ENCODE data around the gene MAST1. TPM values are rescaled to one million over a fixed set of nuclear protein-coding genes. Genes with fewer than 3 reads are reported as not detected.
A peak's percentile ranks its signal among the peaks of the same experiment; 100 is the strongest.

MAST1 gene
- polyA plus RNA-seq (2013, experiment 1 of 2), result 11.7 TPM
- polyA plus RNA-seq (2013, experiment 2 of 2), result 10.6 TPM

DNA sequence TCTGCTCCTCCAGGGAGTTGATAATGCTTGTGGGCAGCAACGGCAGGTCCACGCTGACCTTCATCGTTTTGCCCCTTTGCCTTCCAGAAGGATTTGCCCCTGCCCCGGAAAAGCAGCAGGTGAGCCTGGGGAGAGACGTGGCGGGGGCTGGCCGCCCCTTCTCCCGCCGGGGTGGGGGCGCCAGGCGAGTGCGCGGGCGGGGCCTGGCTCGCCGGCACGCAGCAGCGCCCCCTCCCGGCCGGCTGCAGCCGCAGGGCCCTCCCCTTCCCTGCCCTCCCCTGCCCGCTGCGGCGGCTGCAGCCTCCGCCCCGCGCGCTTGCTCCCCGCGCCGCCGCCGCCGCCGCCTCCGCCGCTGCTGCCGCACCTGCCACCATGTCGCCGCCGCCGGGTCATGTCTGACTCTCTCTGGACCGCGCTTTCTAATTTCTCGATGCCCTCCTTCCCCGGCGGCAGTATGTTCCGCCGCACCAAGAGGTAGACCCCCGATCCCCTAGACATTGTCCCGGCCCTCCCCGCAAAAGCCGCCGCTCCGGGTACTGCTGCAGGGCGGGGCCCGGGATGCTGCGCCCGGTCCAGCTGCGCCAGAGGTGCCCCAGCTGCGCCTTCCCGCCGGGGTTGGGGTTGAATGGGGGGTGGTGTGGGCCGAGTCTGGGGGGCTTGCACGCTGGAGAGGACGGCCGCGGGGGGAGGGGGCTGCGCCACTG lies at the start of gene MAST1:
Gene MAST1 (plus strand): TSS at position 334 of the 704 bp plus-strand sequence. CDS start 58 bp downstream, at position 392.
- H3K9me3 ChIP-seq (replicated peaks in 1 of 2; ENCODE audit: control insufficient read depth in 2 of 2, insufficient read depth in 1 of 2, low read depth in 1 of 2, low read length in 2 of 2), result no peaks in the 10 kb centered on the region
- peaks cover 12 to 31% (median 30%) of the 10 kb centered on the region in 3 experiments for H3K27me3 ChIP-seq (ENCODE audit: control insufficient read depth in 3 of 3, insufficient read depth in 3 of 3, low read depth in 1 of 3, low read length in 3 of 3)
- no peak within 1 kb of the TSS for H4K8ac ChIP-seq (ENCODE audit: low read depth, low read length)
- H3K36me3 ChIP-seq (replicated peaks in 1 of 2; ENCODE audit: control insufficient read depth in 2 of 2, insufficient read depth in 2 of 2, low read length in 2 of 2), result peaks cover 0 to 3% of the 10 kb centered on the region in 2 donors
- no peak within 1 kb of the TSS for H3K4ac ChIP-seq (ENCODE audit: low read length)
- peak within 1 kb of the TSS; percentile 32 for H3K23ac ChIP-seq (ENCODE audit: low read depth, low read length, poor library complexity)
- H3K9ac ChIP-seq (ENCODE audit: low read depth, low read length, poor library complexity), result peak within 1 kb of the TSS; percentile 78
- H2BK15ac ChIP-seq (ENCODE audit: low read length), result peak within 1 kb of the TSS; percentile 62
- H2BK120ac ChIP-seq (ENCODE audit: low read depth, low read length), result no peak within 1 kb of the TSS
- no peak within 1 kb of the TSS for H2BK12ac ChIP-seq (ENCODE audit: low read length)
- no peak within 1 kb of the TSS for H3K27ac ChIP-seq (replicated peaks; ENCODE audit: low read length)
- H3K4me1 ChIP-seq (ENCODE audit: control insufficient read depth in 2 of 2, insufficient read depth in 1 of 2, low read depth in 1 of 2, low read length in 2 of 2), result peaks cover 10 to 22% of the 10 kb centered on the region in 2 donors
- peak within 1 kb of the TSS; percentile 85 for H3K18ac ChIP-seq (ENCODE audit: low read length)
- H2BK5ac ChIP-seq (ENCODE audit: low read length), result no peak within 1 kb of the TSS
- no peak for DNase-seq (ENCODE audit: low spot score)
- WGBS, 2 donors (ENCODE audit: extremely low coverage in 2 of 2, insufficient read length in 2 of 2, insufficient replicate concordance in 1 of 2), result no CpG with 5 or more reads among the region's 69 CpGs
- no peak within 1 kb of the TSS for H4K91ac ChIP-seq (ENCODE audit: low read depth, low read length, poor library complexity)
- H3K4me2 ChIP-seq (ENCODE audit: insufficient read depth, low read length, poor library complexity, severe bottlenecking), result peak within 1 kb of the TSS; percentile 88
- no peak within 1 kb of the TSS for H2AK5ac ChIP-seq (ENCODE audit: low read depth, low read length)
- no peak within 1 kb of the TSS for H3K14ac ChIP-seq (ENCODE audit: low read length)
- H3K4me3 ChIP-seq (ENCODE audit: low read length in 2 of 2), result peak within 1 kb of the TSS; percentile 68 to 86
- no peaks in the 10 kb centered on the region for H3K79me1 ChIP-seq (ENCODE audit: low read depth, low read length)
- H2AFZ ChIP-seq (ENCODE audit: low read length), result peak within 1 kb of the TSS; percentile 98

GRCh38 chr19:12788682-12789097 lies 49.6 kb upstream of the MAST1 start:
- Histone ChIP-seq H3K9me3 (replicated peaks in 1 of 2; ENCODE audit: control insufficient read depth in 2 of 2, insufficient read depth in 1 of 2, low read depth in 1 of 2, low read length in 2 of 2) (no peaks in the 10 kb centered on the region), H3K4me1 (ENCODE audit: control insufficient read depth in 2 of 2, insufficient read depth in 1 of 2, low read depth in 1 of 2, low read length in 2 of 2) (peaks cover 23 to 51% of the 10 kb centered on the region in 2 donors), H2BK12ac (ENCODE audit: low read length) (no peak overlapping the region)

DNA sequence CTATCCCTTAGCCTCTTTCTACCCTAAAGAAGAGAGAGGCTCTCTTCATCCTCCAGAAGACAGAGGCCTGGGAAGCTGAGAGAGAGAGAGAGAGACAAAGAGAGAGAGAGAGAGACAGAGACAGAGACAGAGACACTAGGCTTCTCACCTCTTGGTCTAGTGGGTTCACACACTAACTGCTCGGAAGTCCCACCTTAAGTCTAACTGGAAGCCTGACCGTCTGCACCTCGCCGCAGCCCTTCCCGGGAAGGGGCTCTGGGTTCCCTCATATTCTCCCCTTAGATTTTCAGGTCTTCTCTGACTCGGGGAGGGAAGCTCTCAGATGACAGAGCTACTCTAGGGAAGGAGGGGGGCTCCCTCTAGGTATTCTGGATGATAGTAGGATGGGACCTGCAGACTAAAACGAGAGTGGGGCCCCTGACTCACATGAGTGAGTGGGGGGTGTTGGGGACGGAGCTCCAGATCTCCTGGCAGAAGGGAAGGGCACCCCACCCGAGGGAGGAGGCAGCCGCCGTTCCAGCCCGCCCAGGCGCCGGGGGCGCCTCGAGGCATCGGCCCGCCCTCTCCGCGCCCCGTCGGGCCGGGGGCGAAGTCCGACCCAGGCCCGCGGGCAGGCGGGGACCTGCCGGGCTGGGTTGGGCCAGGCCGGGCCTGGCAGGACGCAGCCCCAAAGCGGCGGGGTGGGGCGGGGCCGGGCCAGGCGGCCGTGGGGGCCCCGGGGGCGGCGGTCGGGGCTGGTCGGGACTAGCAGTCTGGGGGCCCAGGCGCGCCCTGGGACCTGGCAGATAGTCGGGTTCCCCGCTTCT lies 49.0 kb upstream of the MAST1 start:
- H3K4me2 ChIP-seq (ENCODE audit: insufficient read depth, low read length, poor library complexity, severe bottlenecking), result peak overlapping the region; percentile 89
- DNase-seq (ENCODE audit: low spot score), result no peak
- no peak overlapping the region for H2BK120ac ChIP-seq (ENCODE audit: low read depth, low read length)
- H3K4me3 ChIP-seq (ENCODE audit: low read length in 2 of 2), result peak overlapping the region; percentile 60 to 64
- peak overlapping the region; percentile 82 for H3K9ac ChIP-seq (ENCODE audit: low read depth, low read length, poor library complexity)
- no peaks in the 10 kb centered on the region for H3K36me3 ChIP-seq (replicated peaks in 1 of 2; ENCODE audit: control insufficient read depth in 2 of 2, insufficient read depth in 2 of 2, low read length in 2 of 2)
- H3K4ac ChIP-seq (ENCODE audit: low read length), result no peak overlapping the region
- no CpG with 5 or more reads among the region's 46 CpGs for WGBS, 2 donors (ENCODE audit: extremely low coverage in 2 of 2, insufficient read length in 2 of 2, insufficient replicate concordance in 1 of 2)
- H2BK12ac ChIP-seq (ENCODE audit: low read length), result no peak overlapping the region
- H3K9me3 ChIP-seq (replicated peaks in 1 of 2; ENCODE audit: control insufficient read depth in 2 of 2, insufficient read depth in 1 of 2, low read depth in 1 of 2, low read length in 2 of 2), result no peaks in the 10 kb centered on the region
- H3K23ac ChIP-seq (ENCODE audit: low read depth, low read length, poor library complexity), result peak overlapping the region; percentile 83
- H4K91ac ChIP-seq (ENCODE audit: low read depth, low read length, poor library complexity), result no peak overlapping the region
- H3K27me3 ChIP-seq (ENCODE audit: control insufficient read depth in 3 of 3, insufficient read depth in 3 of 3, low read depth in 1 of 3, low read length in 3 of 3), result peaks cover 0 to 28% (median 3%) of the 10 kb centered on the region in 3 experiments
- peak overlapping the region; percentile 85 for H2BK5ac ChIP-seq (ENCODE audit: low read length)
- peak overlapping the region; percentile 68 for H3K18ac ChIP-seq (ENCODE audit: low read length)
- no peak overlapping the region for H3K14ac ChIP-seq (ENCODE audit: low read length)
- H2AFZ ChIP-seq (ENCODE audit: low read length), result peak overlapping the region; percentile 87
- peak overlapping the region; percentile 42 for H2BK15ac ChIP-seq (ENCODE audit: low read length)
- peak overlapping the region; percentile 65 for H3K27ac ChIP-seq (replicated peaks; ENCODE audit: low read length)
- peaks cover 21 to 51% of the 10 kb centered on the region in 2 donors for H3K4me1 ChIP-seq (ENCODE audit: control insufficient read depth in 2 of 2, insufficient read depth in 1 of 2, low read depth in 1 of 2, low read length in 2 of 2)
- H2AK5ac ChIP-seq (ENCODE audit: low read depth, low read length), result peak overlapping the region; percentile 58
- no peak overlapping the region for H4K8ac ChIP-seq (ENCODE audit: low read depth, low read length)
- peaks cover 4% of the 10 kb centered on the region for H3K79me1 ChIP-seq (ENCODE audit: low read depth, low read length)

More at GRCh38 chr19:12788682-12789097, 49.6 kb upstream of the MAST1 start:
- Histone ChIP-seq H4K91ac (ENCODE audit: low read depth, low read length, poor library complexity) (no peak overlapping the region), H3K4ac (ENCODE audit: low read length) (no peak overlapping the region), H2AK5ac (ENCODE audit: low read depth, low read length) (peak overlapping the region; percentile 13), H3K36me3 (replicated peaks in 1 of 2; ENCODE audit: control insufficient read depth in 2 of 2, insufficient read depth in 2 of 2, low read length in 2 of 2) (no peaks in the 10 kb centered on the region), H2BK15ac (ENCODE audit: low read length) (peak overlapping the region; percentile 33), H3K9ac (ENCODE audit: low read depth, low read length, poor library complexity) (peak overlapping the region; percentile 44), H3K27me3 (ENCODE audit: control insufficient read depth in 3 of 3, insufficient read depth in 3 of 3, low read depth in 1 of 3, low read length in 3 of 3) (peaks cover 0 to 25% (median 3%) of the 10 kb centered on the region in 3 experiments), H3K23ac (ENCODE audit: low read depth, low read length, poor library complexity) (no peak overlapping the region), H2AFZ (ENCODE audit: low read length) (peak overlapping the region; percentile 87), H2BK5ac (ENCODE audit: low read length) (peak overlapping the region; percentile 27), H3K79me1 (ENCODE audit: low read depth, low read length) (peaks cover 2% of the 10 kb centered on the region), H3K18ac (ENCODE audit: low read length) (peak overlapping the region; percentile 60), H3K27ac (replicated peaks; ENCODE audit: low read length) (peak overlapping the region; percentile 65), H3K4me3 (ENCODE audit: low read length in 2 of 2) (peak overlapping the region in 1 of 2 donors; percentile 60), H2BK120ac (ENCODE audit: low read depth, low read length) (no peak overlapping the region), H4K8ac (ENCODE audit: low read depth, low read length) (no peak overlapping the region), H3K4me2 (ENCODE audit: insufficient read depth, low read length, poor library complexity, severe bottlenecking) (peak overlapping the region; percentile 44), H3K14ac (ENCODE audit: low read length) (no peak overlapping the region)
- DNase-seq (ENCODE audit: low spot score), result no peak
- no CpG with 5 or more reads among the region's 12 CpGs for whole genome bisulfite sequencing, 2 donors (ENCODE audit: extremely low coverage in 2 of 2, insufficient read length in 2 of 2, insufficient replicate concordance in 1 of 2)
